Fibroblast of skin of abdomen (primary cell): ENCODE data around the gene FSTL5.

Experiments
- DNase-seq: peaks from one replicate; pipeline ENCODE4 v3.0.0-alpha.2; 2013

Gene FSTL5

GRCh38 chr4:161428180-161428965, 735.4 kb downstream of the FSTL5 start:
- DNase-seq, result no peak

DNA sequence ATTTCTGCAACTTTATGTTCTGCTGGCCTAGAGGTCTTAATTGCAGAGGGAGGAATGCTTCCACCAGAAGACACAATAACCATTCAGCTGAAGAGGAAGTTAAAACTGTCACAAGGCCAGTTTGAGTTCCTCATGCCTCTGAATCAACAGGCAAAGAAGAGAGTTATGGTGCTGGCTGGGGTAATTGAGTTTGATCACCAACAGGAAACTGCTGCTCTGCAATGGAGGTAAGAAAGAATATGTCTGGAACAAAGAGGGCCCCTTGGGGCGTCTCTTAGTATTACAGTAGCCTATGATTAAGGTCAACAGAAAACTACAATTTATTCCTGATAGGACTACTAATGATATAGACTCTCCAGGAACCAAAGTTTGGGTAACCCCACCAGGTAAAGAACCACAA, 744.0 kb downstream of the FSTL5 start:
- DNase-seq, result no peak

GRCh38 chr4:161411901-161412300, 751.9 kb downstream of the FSTL5 start:
- no peak for DNase-seq

GRCh38 chr4:161404346-161405110, 759.3 kb downstream of the FSTL5 start:
- no peak for DNase-seq

GRCh38 chr4:161403781-161404180, 760.0 kb downstream of the FSTL5 start:
- no peak for DNase-seq

GRCh38 chr4:161393602-161394001, 770.2 kb downstream of the FSTL5 start:
- no peak for DNase-seq

DNA sequence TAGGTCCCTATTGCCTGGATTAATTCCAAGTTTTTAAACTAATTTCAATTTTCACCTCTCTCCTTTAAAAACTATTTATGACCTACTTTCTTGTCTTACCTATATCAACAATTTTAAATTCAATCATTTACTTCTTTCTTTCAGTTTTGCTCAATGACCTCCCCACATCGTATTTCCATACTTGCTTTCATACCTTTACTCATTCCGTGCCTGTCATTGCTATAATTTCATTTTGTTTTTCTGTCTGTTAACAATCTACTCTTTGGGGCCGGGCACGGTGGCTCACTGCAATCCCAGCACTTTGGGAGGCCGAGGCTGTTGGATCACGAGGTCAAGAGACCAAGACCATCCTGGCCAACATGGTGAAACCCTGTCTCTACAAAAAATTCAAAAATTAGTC, 781.1 kb downstream of the FSTL5 start:
- DNase-seq, result no peak

DNA sequence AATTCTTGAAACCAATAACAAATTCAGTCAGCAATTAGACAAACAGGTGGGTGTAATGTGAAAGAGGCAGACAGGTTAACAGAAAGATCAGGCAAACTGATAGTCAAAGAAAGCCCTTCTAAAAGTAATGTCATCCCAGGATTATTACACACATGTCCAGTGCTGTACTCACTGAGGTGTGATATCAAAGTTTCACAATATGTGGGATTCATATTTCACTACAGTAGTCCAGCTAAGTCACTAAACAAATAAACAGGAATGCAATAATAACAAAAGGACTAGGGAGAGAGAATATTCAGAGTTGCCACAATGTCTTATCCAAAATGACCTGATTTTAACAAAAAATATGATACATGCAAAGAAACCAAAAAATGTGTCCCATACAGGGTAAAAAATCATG, 787.5 kb downstream of the FSTL5 start:
- DNase-seq, result no peak

DNA sequence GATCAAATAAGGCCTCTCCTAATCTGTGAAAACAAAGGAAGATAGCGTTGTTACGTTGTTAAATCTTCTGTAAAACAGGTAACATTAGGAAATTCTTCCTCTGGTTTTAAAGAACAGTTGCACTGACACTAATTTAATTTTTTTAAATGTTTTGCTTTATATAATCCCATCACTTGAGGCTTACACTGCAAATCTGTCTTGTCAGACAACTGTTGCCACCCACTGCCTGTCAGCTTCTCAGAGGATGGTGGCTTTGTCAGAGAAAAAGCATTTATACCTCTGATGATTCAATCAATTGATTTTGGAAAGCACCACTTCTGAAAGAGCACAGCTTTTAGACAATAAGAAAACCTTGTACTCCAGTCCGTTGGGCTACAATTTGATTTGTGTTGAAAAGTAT, 799.1 kb downstream of the FSTL5 start:
- no peak for DNase-seq

GRCh38 chr4:161360982-161361381, 802.8 kb downstream of the FSTL5 start:
- no peak for DNase-seq

DNA sequence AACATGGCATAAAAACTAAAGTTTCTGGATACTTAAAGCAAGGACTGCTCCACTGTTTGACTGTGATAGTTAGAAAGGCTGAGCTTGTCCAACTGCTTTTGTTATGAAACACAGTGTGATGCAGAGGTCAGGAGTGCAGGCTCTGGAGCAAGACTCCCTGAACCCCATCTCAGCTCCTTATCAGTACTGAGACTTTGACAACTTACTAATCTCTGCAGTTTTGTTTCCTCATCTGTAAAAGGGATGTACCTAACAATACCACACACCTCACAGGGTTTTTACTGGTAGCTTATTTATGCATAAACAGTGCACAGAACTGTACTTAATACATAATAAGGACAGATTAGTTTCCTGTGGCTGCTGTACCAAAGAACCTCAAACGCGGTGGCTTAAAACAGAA, 804.3 kb downstream of the FSTL5 start:
- DNase-seq, result no peak

DNA sequence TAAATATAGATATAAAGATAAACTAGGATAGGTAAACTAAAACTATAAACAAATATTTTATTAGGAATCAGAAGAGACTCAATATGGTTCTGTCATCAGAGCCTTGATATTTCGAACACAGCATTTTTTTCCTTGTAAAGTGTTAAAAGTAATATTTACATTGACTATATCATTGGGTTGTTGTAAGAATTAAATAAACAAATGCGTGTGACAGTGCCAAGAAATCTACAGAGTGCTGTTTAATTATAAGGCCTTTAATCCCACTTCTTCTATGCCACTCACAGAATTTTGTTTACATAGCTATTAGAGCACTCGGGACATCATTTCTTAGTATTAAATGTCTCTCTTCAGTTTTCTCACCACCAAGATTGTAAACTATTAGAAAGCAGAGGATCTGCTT, 807.4 kb downstream of the FSTL5 start:
- DNase-seq, result no peak

DNA sequence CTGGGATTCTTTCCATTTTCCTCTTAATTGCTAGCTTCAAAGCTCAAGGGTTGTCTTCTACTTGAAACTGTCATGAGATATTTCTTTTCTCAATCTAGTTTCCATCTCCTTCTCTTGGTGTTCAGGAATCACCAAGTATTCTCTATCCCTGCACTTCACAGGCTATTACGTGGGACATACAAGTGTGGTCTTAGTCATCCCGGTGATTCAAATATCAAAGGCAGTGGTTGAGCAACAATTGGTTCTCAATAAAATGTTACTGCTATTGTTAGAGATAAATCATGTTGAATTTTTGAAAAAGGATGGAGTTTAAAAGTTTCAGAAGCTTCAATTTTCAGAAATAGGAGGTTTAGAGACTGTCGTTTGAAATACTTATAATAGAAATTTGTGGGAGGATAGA, 812.9 kb downstream of the FSTL5 start:
- no peak for DNase-seq

GRCh38 chr4:161345741-161346140, 818.1 kb downstream of the FSTL5 start:
- no peak for DNase-seq

DNA sequence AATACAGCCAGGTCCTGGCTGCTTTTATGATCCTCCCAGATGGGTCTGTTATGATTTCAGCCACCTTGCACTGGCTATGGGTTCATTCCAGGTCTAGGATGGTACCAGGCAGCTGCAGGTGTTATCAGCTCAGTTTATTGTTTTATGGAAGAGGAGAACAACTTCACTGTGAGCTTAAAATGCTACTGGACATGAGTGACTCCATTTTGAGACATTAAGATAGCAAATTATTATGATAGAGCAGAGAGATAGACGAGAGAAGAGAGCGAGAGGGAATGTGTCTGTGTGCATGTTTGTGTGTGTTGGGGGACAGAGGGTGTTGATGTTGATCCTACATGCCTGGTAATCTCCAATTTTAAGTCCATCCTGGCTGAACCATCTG, 820.2 kb downstream of the FSTL5 start:
- DNase-seq, result no peak

- no peak for DNase-seq
Observed at GRCh38 chr4:161342881-161343568, 820.8 kb downstream of the FSTL5 start.

GRCh38 chr4:161336621-161337020, 827.2 kb downstream of the FSTL5 start:
- no peak for DNase-seq

- DNase-seq, result peak; percentile 4
Observed at GRCh38 chr4:161336016-161336530, 827.7 kb downstream of the FSTL5 start.
